Measurements from ENCODE around the gene FNBP1.

DNA sequence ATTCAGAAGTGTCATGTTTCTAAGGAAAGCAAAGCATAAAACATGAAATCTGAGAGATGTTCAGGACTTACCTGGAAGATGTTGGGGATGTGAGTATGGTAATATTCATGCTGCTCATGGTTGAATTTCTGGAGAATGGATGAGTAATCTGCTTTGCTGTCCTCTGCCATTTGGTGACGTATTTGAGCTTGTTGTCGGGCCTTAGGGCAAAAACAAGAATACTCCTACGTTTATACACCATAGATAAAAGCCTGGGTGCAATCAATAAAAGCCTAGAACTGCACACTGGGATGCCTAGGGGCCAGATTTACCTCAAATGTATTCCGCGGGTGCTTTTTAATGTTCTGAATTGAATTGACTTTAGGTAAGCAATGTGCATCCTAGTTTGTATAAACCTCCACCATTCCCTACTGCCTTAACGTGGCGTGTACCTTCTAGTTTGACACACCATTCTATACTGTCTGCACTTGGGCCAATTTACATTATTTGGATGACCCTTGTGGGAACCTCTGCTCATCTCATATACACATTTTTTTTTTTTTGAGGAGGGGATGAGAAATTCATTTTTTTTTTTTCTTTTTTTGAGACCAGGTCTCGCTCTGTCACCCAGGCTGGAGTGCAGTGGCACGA, 113.4 kb downstream of the FNBP1 start:
- TF ChIP-seq EZH2 (IDR thresholded peaks at IDR 0.05; ENCODE audit: insufficient read depth, low read length): no peak
- TF ChIP-seq, protein P1, sequence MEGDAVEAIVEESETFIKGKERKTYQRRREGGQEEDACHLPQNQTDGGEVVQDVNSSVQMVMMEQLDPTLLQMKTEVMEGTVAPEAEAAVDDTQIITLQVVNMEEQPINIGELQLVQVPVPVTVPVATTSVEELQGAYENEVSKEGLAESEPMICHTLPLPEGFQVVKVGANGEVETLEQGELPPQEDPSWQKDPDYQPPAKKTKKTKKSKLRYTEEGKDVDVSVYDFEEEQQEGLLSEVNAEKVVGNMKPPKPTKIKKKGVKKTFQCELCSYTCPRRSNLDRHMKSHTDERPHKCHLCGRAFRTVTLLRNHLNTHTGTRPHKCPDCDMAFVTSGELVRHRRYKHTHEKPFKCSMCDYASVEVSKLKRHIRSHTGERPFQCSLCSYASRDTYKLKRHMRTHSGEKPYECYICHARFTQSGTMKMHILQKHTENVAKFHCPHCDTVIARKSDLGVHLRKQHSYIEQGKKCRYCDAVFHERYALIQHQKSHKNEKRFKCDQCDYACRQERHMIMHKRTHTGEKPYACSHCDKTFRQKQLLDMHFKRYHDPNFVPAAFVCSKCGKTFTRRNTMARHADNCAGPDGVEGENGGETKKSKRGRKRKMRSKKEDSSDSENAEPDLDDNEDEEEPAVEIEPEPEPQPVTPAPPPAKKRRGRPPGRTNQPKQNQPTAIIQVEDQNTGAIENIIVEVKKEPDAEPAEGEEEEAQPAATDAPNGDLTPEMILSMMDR (IDR thresholded peaks at IDR 0.05; ENCODE audit: insufficient read depth, low read depth, low read length): no peak
